ENCODE results near the gene MGME1.
A peak's percentile ranks its signal among the peaks of the same experiment; 100 is the strongest.
"Not testable (repeated sequence)": the region's sequence is repeated elsewhere in the genome, so short reads cannot be mapped to it uniquely, and the experiment has no call there.

MGME1 gene

GRCh38 chr20:17995967-17996819 is 27.4 kb downstream of the MGME1 start:
- DNase-seq = peak; percentile 62

GRCh38 chr20:17998446-17998845 is 29.6 kb downstream of the MGME1 start:
- no peak for DNase-seq

DNA sequence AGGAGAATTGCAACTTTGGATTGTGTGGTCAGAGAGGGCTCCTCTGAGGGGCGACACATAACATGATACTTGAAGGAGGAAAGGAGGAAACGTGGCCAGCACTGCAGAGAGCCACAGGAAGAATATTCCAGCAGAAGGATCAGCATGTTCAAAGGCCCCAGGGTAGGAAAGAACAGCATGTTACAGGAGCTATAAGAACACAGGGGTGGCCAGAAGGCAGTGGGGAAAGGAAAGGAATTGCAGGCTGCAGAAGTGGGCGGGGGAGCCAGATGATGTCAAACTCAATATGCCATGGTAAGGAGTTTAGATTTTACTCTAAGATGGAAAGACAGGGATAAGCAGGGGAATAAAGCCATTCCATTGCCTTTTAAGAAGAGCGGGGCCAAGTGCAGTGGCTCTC is 30.7 kb downstream of the MGME1 start:
- no peak for DNase-seq

- DNase-seq = peak; percentile 61
Observed at GRCh38 chr20:18001131-18001921, 32.5 kb downstream of the MGME1 start.

DNA sequence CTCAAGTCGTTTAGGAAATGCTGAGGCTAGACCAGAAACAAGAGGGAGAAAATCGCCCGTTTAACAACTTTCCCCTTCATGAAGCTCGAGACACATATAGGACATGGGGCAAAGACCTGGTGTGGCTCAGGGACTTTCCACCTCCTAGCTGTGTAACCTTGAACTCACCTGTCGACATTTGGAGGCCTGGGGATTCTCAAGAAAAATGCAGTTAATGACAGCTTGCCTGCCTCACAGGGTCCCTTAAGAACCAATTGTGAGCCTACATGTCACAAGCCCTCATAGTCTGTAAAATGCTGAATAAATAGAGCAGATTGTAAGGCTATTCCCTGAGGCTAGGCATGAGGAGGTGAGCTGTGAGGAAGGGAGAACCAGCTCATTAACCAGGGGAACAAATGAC is 35.1 kb downstream of the MGME1 start:
- no peak for DNase-seq

DNA sequence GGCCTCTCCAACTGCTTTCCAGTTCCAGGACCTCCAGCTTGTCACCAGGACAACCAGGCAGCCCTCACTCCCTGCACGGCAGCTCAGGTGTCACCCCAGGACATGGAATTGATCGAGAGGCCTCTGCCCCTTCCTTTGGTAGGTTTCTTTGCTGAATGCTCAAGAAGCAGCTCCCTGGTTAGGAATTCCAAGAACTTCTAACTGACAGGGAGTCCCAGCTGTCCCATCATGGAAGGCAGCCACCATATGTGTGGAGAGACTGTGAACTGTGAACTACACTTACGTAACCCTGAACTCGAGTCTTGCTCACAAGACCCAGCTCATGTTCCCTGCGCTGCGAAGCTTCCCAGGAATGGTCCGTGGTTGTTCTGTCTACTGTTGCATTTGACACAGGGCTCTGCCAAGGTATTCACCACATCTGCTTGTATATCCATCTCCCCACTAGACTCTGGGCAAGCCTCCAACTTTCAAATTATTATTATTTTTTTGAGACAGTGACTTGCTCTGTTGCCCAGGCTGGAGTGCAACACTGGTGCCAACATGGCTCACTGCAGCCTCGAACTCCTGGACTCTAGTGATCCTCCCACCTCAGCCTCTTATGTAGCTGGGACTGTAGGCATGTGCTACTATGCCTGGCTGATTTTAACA is 35.7 kb downstream of the MGME1 start:
- DNase-seq = no peak

DNA sequence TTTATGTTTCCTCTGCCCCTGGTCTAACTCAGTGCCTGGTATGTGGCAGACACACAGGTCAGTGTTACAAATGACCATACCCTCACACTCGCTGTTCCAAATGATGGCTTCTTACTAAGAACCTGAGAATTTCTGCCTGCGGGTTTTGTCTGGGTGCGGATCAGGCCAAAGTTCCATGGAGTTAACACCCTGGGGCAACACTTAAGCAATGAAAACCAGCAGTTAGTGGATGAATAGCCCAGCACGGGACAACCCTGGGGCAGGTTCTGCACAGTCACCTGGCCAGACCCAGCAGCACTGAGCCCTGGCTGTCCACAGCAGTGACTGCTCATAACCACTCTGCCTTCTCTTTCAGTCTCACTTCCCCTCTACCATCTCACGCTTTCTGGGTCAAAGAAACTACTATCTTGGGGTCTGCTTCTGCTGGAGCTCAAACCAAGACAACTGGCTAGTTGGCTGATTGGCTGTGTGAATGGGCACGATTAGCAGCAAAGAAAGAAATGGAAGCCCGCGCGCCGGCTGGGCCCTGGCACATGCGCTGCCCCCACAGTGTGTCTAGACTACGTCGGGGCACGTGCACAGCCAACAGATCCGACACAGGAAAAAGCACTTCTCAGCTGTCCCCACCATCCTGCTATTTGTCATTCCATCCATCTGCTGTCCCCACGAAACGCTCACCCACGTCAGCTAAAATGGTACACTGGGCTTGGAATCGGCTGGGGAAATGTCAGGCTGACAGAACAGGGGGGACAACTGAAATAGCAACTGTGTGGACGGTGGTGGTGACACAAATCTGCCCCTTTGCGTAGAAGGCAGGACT is 36.6 kb downstream of the MGME1 start:
- no peak for DNase-seq

DNA sequence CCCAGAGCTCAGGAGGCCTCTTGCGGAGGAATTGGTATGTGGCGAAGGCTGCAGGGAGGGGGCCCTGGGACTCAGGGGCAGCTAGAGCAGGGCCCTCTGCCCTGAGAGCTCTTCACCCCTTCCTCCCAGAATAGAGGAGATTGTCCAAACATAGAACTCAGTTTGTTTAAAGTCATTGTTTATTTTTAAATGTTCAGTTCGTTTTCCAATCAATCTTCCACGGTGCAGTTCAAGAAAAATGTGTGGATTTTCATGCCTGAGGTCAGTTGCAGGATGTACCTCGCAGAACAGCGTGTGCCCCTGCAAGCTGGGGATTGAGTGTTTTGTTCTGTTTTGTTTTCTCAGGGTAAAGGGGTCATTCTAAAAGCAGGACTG is 37.2 kb downstream of the MGME1 start:
- DNase-seq = no peak

- no peak for DNase-seq
Observed at GRCh38 chr20:18006684-18007083, 37.9 kb downstream of the MGME1 start.

DNA sequence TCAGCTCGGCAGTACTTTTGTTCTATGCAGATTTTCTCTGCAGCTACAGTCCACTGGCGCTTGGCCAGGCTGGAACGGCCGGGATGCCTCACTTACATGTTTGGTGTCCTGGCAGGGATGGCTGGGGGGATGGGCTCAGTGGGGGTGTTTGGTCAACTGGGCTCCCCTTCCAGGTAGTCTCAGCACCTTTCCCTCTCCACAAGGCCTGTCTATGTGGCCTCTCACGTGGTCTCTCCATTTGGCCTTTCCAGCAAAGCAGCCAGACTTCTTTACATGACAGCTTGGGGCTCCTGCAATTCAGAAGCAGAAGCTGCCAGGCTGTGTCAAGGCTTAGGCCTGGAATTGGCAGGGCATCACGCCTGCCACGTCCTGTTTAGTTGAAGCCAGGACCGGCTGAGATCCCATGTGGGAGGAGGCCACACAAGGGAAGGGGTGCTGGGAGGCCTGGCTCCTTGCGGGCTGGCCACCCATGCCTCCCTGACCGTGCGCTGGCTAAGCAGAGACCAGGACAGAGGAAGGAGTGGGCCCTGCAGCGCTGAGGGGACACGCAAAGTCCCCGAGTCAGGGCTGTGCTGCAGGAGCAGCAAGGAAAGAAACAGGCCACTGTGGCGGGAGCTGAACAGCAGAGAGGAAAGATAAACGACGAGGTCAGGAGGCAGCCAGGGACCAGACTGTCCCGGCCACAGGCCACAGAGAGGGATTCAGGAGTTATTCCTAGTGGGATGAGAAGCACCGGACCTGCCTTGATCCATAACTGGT is 38.9 kb downstream of the MGME1 start:
- no peak for DNase-seq

DNA sequence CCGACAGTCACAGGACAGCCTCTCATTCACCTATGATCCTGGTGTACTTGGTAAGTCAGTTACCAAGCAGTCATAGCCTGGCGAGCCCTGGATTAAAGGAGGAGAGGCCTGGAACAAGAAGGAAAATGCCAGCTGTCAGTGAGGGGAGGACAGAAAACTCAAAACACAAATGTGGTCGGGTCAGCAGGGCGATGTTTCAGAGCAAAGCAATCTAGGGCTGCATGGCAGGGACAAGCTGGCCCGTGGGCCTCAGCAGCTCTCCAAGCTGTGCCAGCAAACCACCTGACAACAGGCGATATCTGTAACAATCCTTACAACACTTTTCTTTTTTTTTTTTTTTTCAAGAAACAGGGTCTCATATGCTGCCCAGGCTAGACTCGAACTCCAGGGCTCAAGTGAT is 40.3 kb downstream of the MGME1 start:
- no peak for DNase-seq

GRCh38 chr20:18011482-18011881 is 42.7 kb downstream of the MGME1 start:
- DNase-seq = no peak

DNA sequence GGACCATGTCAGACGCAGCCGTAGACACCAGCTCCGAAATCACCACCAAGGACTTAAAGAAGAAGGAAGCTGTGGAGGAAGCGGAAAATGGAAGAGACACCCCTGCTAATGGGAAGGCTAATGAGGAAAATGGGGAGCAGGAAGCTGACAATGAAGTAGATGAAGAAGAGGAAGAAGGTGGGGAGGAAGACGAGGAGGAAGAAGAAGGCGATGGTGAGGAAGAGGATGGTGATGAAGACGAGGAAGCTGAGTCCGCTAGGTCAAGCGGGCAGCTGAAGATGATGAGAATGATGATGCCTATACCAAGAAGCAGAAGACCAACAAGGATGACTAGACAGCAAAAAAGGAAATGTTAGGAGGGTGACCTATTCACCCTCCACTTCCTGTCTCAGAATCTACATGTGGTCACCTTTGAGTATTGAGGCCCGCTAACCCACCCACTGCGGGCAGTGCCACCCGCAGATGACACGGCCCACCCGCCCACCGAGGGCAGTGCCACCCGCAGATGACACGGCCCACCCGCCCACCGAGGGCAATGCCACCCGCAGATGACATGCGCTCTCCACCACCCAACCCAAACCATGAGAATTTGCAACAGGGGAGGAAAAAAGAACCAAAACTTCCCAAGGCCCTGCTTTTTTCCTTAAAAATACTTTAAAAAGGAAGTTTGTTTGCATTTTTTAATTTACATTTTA is 43.3 kb downstream of the MGME1 start:
- DNase-seq = no peak

DNA sequence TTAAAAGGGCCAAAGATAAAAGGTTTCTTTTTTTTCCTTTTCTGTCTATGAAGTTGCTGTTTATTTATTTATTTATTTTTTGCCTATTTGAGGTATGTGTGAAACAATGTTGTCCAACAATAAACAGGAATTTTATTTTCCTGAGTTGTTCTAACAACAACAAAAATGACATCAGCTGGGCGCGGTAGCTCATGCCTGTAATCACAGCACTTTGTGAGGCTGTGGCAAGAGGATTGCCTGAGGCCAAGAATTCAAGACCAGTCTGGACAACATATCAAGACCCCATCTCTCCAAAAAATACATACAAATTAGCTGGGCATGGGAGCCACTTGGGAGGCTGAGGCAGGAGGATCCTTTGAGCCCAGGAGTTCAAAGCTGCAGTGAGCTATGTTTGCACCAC is 44.1 kb downstream of the MGME1 start:
- no peak for DNase-seq

DNA sequence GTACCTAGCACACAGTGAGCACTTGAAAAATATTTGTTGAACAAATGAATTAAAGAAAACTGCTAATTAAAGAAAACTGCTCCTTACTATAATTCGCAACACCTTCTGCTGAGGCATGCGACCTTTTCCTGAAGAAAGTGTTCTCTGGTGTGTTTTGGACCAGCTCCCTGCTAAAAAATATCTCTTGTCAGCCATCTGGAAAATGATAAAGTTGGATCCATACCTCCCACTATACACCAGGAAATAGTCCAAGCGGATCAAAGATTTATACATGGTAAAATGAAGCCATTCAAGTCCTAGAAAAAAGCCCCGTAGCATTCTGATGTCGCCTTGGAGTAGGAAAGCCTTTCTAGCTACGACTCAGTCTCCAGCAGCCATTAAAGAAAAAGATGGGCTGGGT is 45.6 kb downstream of the MGME1 start:
- no peak for DNase-seq

- DNase-seq = no peak
Observed at GRCh38 chr20:18016772-18017171, 48.0 kb downstream of the MGME1 start.

DNA sequence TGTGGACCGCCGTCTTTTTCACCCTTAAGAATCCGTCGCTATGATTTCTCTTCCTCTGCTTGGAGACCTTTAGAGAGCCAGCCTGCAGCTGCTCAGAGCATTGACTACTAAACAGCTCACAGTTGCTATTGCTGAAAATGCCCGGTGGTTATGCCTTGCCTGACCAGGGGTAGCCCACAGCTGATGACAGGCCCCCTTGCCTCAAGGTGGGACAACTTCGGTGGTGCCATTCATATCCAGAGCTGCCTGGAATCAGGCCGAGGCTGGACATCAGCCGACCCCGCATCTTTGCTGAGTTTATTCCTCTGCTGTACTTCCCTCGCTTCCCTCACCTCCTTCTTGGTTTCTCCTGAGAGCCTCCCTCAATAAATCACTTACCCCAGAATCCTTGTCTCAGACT is 49.3 kb downstream of the MGME1 start:
- no peak for DNase-seq

DNA sequence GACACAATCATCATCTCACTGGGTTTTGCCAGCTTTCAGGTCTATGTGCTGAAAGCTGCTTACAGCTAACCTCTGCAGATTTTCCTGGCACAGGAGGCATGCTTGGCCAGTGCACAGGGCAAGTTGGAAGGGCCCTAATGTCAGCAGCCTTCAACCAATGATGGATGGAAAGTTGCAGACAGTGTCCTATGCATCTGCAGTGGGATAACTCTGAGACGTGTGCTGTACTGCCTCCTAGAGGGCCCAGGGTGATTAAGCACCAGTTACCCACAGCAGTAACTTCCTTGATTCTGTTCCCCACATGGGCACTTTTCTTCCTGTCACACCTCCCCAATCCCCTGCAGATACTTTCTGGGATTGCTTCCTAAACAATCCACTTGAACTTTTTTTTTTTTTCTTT is 50.2 kb downstream of the MGME1 start:
- DNase-seq = no peak

GRCh38 chr20:18020931-18021330 is 52.1 kb downstream of the MGME1 start:
- no peak for DNase-seq

- DNase-seq = no peak
Observed at GRCh38 chr20:18024606-18025127, 55.8 kb downstream of the MGME1 start.

- not testable (repeated sequence) for DNase-seq
Observed at GRCh38 chr20:18027011-18027410, 58.2 kb downstream of the MGME1 start.

All from midbrain (tissue), 1 donor.